ENCODE data around the gene SMYD3. TPM values are rescaled to one million over a fixed set of nuclear protein-coding genes. Genes with fewer than 3 reads are reported as not detected.

Gene SMYD3
- total and polyA plus RNA-seq, 11 donors, result 6.3 to 12.1 (median 9.5) TPM

GRCh38 chr1:245961137-245961540, 545.9 kb downstream of the SMYD3 start:
- WGBS, 4 donors, result 87 to 89% (median 89%) methylated on average over 3 of the region's 3 CpGs
- H3K27me3 ChIP-seq, result no peaks in the 10 kb centered on the region
- intact Hi-C loops (cut with DNase I), result no loop called here
- no peak for TF ChIP-seq CTCF (IDR thresholded peaks at IDR 0.05)
- TF ChIP-seq POLR2A (IDR thresholded peaks at IDR 0.05), result no peak
- no peak overlapping the region for H3K4me3 ChIP-seq
- H3K9me3 ChIP-seq, result no peaks in the 10 kb centered on the region
- no peak for DNase-seq
- no peak for ATAC-seq
- peaks cover 0 to 2% (median 0%) of the 10 kb centered on the region in 12 donors for H3K4me1 ChIP-seq
- no peaks in the 10 kb centered on the region for H3K36me3 ChIP-seq
- no peak overlapping the region for H3K27ac ChIP-seq

GRCh38 chr1:245960171-245960570, 546.9 kb downstream of the SMYD3 start:
- intact Hi-C loops (cut with DNase I), result no loop called here
- WGBS, 4 donors, result 68 to 94% (median 93%) methylated on average over 4 of the region's 4 CpGs
- peaks cover 0 to 2% (median 0%) of the 10 kb centered on the region in 12 donors for H3K4me1 ChIP-seq
- H3K27ac ChIP-seq, result no peak overlapping the region
- ATAC-seq (no peak), DNase-seq (no peak)
- H3K9me3 ChIP-seq, result no peaks in the 10 kb centered on the region
- TF ChIP-seq CTCF (IDR thresholded peaks at IDR 0.05), result no peak
- no peak for TF ChIP-seq POLR2A (IDR thresholded peaks at IDR 0.05)
- no peak overlapping the region for H3K4me3 ChIP-seq
- H3K27me3 ChIP-seq, result no peaks in the 10 kb centered on the region
- no peaks in the 10 kb centered on the region for H3K36me3 ChIP-seq

DNA sequence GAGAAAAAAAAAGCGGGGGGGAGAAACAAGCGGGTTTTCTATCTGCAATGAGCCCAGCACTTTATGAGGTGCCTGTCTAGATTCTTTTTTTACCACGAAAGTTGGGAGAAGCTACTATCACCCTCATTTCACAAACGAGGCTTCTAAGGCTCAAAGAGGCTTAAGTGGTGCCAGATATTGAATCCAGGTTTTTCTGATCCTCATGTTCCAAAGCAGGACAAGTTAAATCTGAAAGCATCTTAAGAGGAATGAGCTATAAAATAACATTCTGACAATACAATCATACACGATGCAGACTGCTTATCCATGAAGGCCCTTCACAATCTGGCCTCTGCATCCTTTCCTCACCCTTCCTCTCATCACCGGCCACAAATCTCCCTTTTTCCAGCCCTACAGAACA, 549.1 kb downstream of the SMYD3 start:
- Histone ChIP-seq H3K9me3 (no peaks in the 10 kb centered on the region), H3K36me3 (no peaks in the 10 kb centered on the region), H3K4me3 (no peak overlapping the region), H3K27ac (no peak overlapping the region), H3K4me1 (peaks cover 0 to 14% (median 5%) of the 10 kb centered on the region in 12 donors), H3K27me3 (no peaks in the 10 kb centered on the region)
- TF ChIP-seq CTCF (IDR thresholded peaks at IDR 0.05), result no peak
- no peak for TF ChIP-seq POLR2A (IDR thresholded peaks at IDR 0.05)
- DNase-seq, result no peak
- intact Hi-C loops (cut with DNase I), result no loop called here
- 59 to 95% (median 94%) methylated on average over 6 of the region's 6 CpGs for WGBS, 4 donors
- ATAC-seq, result no peak

GRCh38 chr1:245957427-245957826, 549.7 kb downstream of the SMYD3 start:
- WGBS, 4 donors, result 60 to 74% (median 64%) methylated on average over 7 of the region's 7 CpGs
- no peak overlapping the region for H3K4me3 ChIP-seq
- H3K9me3 ChIP-seq, result no peaks in the 10 kb centered on the region
- H3K27ac ChIP-seq, result no peak overlapping the region
- DNase-seq, result no peak
- intact Hi-C loops (cut with DNase I), result no loop called here
- H3K36me3 ChIP-seq, result no peaks in the 10 kb centered on the region
- H3K27me3 ChIP-seq, result no peaks in the 10 kb centered on the region
- no peak for ATAC-seq
- TF ChIP-seq POLR2A (IDR thresholded peaks at IDR 0.05), result no peak
- TF ChIP-seq CTCF (IDR thresholded peaks at IDR 0.05), result no peak
- peaks cover 0 to 16% (median 5%) of the 10 kb centered on the region in 12 donors for H3K4me1 ChIP-seq

Data from heart left ventricle (tissue), 16 donors.